Measurements from ENCODE around the gene CLMN. TPM values are rescaled to one million over a fixed set of nuclear protein-coding genes. Genes with fewer than 3 reads are reported as not detected.

Gene CLMN
- total and polyA plus RNA-seq, 5 donors from 2014 or later: 0.17 to 0.90 TPM; not detected in 3

DNA sequence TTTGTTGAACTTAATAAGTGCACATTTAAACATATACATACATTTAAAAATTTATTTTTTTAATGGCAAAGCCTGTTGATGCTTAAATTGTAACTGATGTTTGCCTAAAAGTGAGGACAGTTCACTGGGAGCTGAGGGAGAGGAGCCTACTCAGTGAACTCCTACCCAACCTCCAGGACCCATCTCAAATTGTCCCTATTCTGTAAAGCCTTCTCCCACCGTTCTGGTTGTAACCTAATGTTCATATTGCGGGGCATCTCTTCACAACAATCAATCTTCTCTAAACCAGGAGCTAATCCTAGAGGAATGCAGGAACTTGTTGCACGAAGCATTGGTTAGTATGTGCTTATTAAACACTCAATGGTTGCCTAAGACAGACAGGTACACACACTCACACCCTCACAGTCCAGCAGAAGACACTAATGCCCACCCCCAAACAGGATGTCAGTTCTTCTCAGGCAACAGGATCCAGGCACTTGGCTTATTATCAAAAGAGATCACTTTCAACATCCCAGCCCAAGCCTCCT is 1.8 kb downstream of the CLMN start:
- ATAC-seq (ENCODE audit: low read depth in 2 of 2) (no peak), DNase-seq (no peak)
- H3K9me3 Mint-ChIP-seq: peaks cover 0 to 8% (median 0%) of the 10 kb centered on the region in 7 donors
- H3K27ac Mint-ChIP-seq: no peak overlapping the region
- H3K4me3 Mint-ChIP-seq: peak overlapping the region in 3 of 4 donors; percentile 34 to 75 (median 48)
- peaks cover 13% of the 10 kb centered on the region for H3K4me1 ChIP-seq (ENCODE audit: control insufficient read depth, insufficient read depth, low read length, poor library complexity, severe bottlenecking)
- H3K4me1 Mint-ChIP-seq: peaks cover 0 to 14% (median 3%) of the 10 kb centered on the region in 4 donors
- H3K9me3 ChIP-seq (ENCODE audit: control insufficient read depth in 2 of 2, low read length in 2 of 2): no peaks in the 10 kb centered on the region
- no peak overlapping the region for H3K27ac ChIP-seq (ENCODE audit: insufficient read depth, low read length, poor library complexity, severe bottlenecking)
- H3K27me3 Mint-ChIP-seq: peaks cover 54% of the 10 kb centered on the region
- H3K36me3 Mint-ChIP-seq: no peaks in the 10 kb centered on the region
- no peaks in the 10 kb centered on the region for H3K36me3 ChIP-seq (ENCODE audit: control insufficient read depth, insufficient read depth, low read length)
- H3K4me3 ChIP-seq (ENCODE audit: low read depth, low read length): no peak overlapping the region
- peaks cover 12% of the 10 kb centered on the region for H3K27me3 ChIP-seq (ENCODE audit: control insufficient read depth, insufficient read depth, low read length)

DNA sequence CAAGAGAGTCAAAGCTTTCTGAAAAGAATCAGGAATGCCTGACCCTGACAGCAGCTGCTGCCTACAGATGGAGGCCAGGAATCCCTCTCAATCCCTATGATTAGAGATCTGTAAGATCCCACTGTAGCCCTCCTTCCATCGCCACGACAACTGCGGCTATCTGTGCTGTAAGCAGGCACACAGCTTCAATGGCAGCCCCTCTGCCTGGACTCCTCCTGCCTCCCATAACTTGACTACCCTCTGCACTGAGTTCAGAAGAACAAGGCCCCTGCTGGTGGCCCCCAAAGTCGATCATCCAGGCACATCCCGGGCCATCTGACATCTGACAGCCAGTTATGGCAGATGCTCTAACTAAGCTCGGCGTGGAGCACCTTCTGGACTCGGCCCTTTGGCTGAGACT is 2.9 kb downstream of the CLMN start:
- Histone ChIP-seq H3K27me3 (ENCODE audit: control insufficient read depth, insufficient read depth, low read length) (peaks cover 5% of the 10 kb centered on the region), H3K4me1 (ENCODE audit: control insufficient read depth, insufficient read depth, low read length, poor library complexity, severe bottlenecking) (peaks cover 13% of the 10 kb centered on the region)
- no peak for ATAC-seq (ENCODE audit: low read depth in 2 of 2)

DNA sequence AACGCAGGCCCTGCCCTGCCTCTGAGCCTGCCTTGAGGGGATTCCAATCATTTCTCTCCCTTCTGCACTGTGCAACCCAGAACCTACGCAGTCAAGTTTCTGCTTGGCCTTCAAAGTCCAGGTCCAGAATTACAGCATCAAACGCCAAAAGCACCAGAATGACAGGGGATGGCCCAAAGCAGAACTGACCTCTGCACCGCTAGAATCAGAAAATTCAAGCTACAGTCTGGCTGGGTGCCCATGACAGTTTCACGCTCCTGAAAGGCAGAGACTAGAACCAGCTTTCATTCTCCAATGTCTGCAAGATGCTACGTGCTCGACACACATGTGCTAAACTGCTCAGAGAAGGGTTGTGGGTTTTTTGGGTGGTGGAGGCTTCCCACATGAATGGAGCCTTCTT is 4.1 kb downstream of the CLMN start:
- H3K27ac ChIP-seq (ENCODE audit: insufficient read depth, low read length, poor library complexity, severe bottlenecking): no peak overlapping the region
- peaks cover 0 to 9% (median 0%) of the 10 kb centered on the region in 7 donors for H3K9me3 Mint-ChIP-seq

More for the DNA sequence above, 2.9 kb downstream of the CLMN start:
- Mint-ChIP-seq H3K27me3 (peaks cover 47% of the 10 kb centered on the region), H3K27ac (no peak overlapping the region), H3K9me3 (peaks cover 0 to 8% (median 0%) of the 10 kb centered on the region in 7 donors), H3K4me3 (no peak overlapping the region), H3K36me3 (no peaks in the 10 kb centered on the region), H3K4me1 (peaks cover 0 to 14% (median 3%) of the 10 kb centered on the region in 4 donors)
- no peak for DNase-seq
- H3K4me3 ChIP-seq (ENCODE audit: low read depth, low read length): no peak overlapping the region
- no peaks in the 10 kb centered on the region for H3K9me3 ChIP-seq (ENCODE audit: control insufficient read depth in 2 of 2, low read length in 2 of 2)
- H3K36me3 ChIP-seq (ENCODE audit: control insufficient read depth, insufficient read depth, low read length): no peaks in the 10 kb centered on the region
- H3K27ac ChIP-seq (ENCODE audit: insufficient read depth, low read length, poor library complexity, severe bottlenecking): no peak overlapping the region

DNA sequence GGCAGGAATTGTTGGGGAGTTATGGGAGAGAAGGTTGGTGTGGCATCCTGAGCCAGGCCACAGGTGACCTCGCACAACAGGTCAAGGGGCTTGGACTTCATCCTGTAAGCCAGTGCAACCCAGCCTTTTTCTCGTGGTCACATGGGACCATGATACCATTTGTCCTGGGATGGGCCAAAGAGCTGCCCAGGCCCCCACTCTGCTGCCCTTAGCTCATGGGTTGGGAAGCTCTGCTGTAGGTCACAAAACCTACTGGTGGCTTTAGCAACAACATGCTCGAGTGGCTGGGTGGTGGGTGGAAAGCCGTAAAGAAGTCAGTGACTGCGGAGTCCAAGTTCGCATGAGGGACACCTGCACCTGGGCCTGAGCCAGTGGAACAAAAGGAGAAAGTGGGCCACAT is 4.6 kb downstream of the CLMN start:
- no peaks in the 10 kb centered on the region for H3K36me3 Mint-ChIP-seq
- peaks cover 37% of the 10 kb centered on the region for H3K27me3 Mint-ChIP-seq
- no peak for DNase-seq

More for the DNA sequence above, 4.1 kb downstream of the CLMN start:
- Mint-ChIP-seq H3K36me3 (no peaks in the 10 kb centered on the region), H3K27ac (no peak overlapping the region), H3K27me3 (peaks cover 38% of the 10 kb centered on the region), H3K4me1 (peaks cover 0 to 14% (median 3%) of the 10 kb centered on the region in 4 donors), H3K4me3 (no peak overlapping the region)
- peaks cover 13% of the 10 kb centered on the region for H3K4me1 ChIP-seq (ENCODE audit: control insufficient read depth, insufficient read depth, low read length, poor library complexity, severe bottlenecking)
- no peak for ATAC-seq (ENCODE audit: low read depth in 2 of 2)
- no peak overlapping the region for H3K4me3 ChIP-seq (ENCODE audit: low read depth, low read length)
- H3K36me3 ChIP-seq (ENCODE audit: control insufficient read depth, insufficient read depth, low read length): no peaks in the 10 kb centered on the region
- H3K27me3 ChIP-seq (ENCODE audit: control insufficient read depth, insufficient read depth, low read length): peaks cover 5% of the 10 kb centered on the region
- DNase-seq: no peak
- H3K9me3 ChIP-seq (ENCODE audit: control insufficient read depth in 2 of 2, low read length in 2 of 2): no peaks in the 10 kb centered on the region

DNA sequence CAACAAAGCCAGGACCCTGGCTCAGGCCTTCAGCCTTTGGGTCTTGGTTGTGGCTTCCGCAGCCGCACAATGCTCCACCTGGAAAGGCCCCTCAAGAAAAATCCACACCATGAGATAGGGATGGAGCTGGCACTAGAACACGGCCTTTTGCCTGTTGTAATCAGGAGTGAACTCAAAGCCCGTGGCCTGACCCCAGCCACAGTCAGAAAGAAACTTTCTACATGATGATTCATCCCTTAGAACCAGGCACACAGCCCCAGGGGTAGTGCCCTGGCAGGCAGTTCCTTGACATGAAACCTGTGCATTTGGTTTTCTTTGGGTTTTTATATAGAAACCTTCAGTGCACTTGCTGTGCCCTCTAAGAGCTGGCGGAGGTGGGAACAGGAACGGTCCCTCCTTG is 5.1 kb downstream of the CLMN start:
- Mint-ChIP-seq H3K27ac (no peak overlapping the region), H3K4me1 (peaks cover 0 to 14% (median 3%) of the 10 kb centered on the region in 4 donors), H3K27me3 (peaks cover 37% of the 10 kb centered on the region), H3K9me3 (peaks cover 0 to 9% (median 0%) of the 10 kb centered on the region in 7 donors), H3K36me3 (no peaks in the 10 kb centered on the region), H3K4me3 (no peak overlapping the region)
- Histone ChIP-seq H3K36me3 (ENCODE audit: control insufficient read depth, insufficient read depth, low read length) (no peaks in the 10 kb centered on the region), H3K27ac (ENCODE audit: insufficient read depth, low read length, poor library complexity, severe bottlenecking) (no peak overlapping the region), H3K4me3 (ENCODE audit: low read depth, low read length) (no peak overlapping the region), H3K9me3 (ENCODE audit: control insufficient read depth in 2 of 2, low read length in 2 of 2) (no peaks in the 10 kb centered on the region), H3K4me1 (ENCODE audit: control insufficient read depth, insufficient read depth, low read length, poor library complexity, severe bottlenecking) (peaks cover 11% of the 10 kb centered on the region), H3K27me3 (ENCODE audit: control insufficient read depth, insufficient read depth, low read length) (peaks cover 5% of the 10 kb centered on the region)
- ATAC-seq (ENCODE audit: low read depth in 2 of 2) (no peak), DNase-seq (peak in 1 of 3 donors; percentile 4)

More for the DNA sequence above, 4.6 kb downstream of the CLMN start:
- Mint-ChIP-seq H3K4me3 (no peak overlapping the region), H3K9me3 (peaks cover 0 to 9% (median 0%) of the 10 kb centered on the region in 7 donors), H3K27ac (no peak overlapping the region), H3K4me1 (peaks cover 0 to 14% (median 3%) of the 10 kb centered on the region in 4 donors)
- Histone ChIP-seq H3K27me3 (ENCODE audit: control insufficient read depth, insufficient read depth, low read length) (peaks cover 5% of the 10 kb centered on the region), H3K4me3 (ENCODE audit: low read depth, low read length) (no peak overlapping the region), H3K36me3 (ENCODE audit: control insufficient read depth, insufficient read depth, low read length) (no peaks in the 10 kb centered on the region), H3K27ac (ENCODE audit: insufficient read depth, low read length, poor library complexity, severe bottlenecking) (no peak overlapping the region), H3K9me3 (ENCODE audit: control insufficient read depth in 2 of 2, low read length in 2 of 2) (no peaks in the 10 kb centered on the region), H3K4me1 (ENCODE audit: control insufficient read depth, insufficient read depth, low read length, poor library complexity, severe bottlenecking) (peaks cover 11% of the 10 kb centered on the region)
- ATAC-seq (ENCODE audit: low read depth in 2 of 2): no peak

DNA sequence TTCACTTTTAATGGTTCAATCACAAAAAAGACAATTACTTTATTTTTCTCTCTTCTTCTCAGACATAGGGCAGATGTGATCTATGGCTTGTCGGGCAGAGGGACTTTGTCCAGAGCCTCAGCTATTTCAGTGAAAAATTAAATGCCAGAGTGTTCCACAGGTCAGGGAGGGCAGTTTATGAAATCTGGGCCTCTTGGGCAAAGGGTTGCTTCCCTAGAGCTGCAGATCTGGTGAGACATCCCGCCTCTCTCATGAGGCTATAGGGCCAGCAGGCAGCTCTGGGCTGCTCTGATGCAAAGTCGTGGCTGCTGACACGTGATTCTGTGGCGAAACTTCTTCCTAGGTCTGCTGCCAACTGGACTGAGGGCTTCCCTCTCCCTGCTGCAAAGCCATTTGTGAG is 6.0 kb downstream of the CLMN start:
- Histone ChIP-seq H3K4me3 (ENCODE audit: low read depth, low read length) (no peak overlapping the region), H3K9me3 (ENCODE audit: control insufficient read depth in 2 of 2, low read length in 2 of 2) (no peaks in the 10 kb centered on the region), H3K27me3 (ENCODE audit: control insufficient read depth, insufficient read depth, low read length) (peaks cover 5% of the 10 kb centered on the region), H3K4me1 (ENCODE audit: control insufficient read depth, insufficient read depth, low read length, poor library complexity, severe bottlenecking) (peaks cover 3% of the 10 kb centered on the region), H3K36me3 (ENCODE audit: control insufficient read depth, insufficient read depth, low read length) (no peaks in the 10 kb centered on the region), H3K27ac (ENCODE audit: insufficient read depth, low read length, poor library complexity, severe bottlenecking) (no peak overlapping the region)
- Mint-ChIP-seq H3K4me1 (peaks cover 0 to 8% (median 3%) of the 10 kb centered on the region in 4 donors), H3K9me3 (peaks cover 0 to 9% (median 0%) of the 10 kb centered on the region in 7 donors), H3K36me3 (no peaks in the 10 kb centered on the region), H3K4me3 (no peak overlapping the region), H3K27me3 (peaks cover 37% of the 10 kb centered on the region), H3K27ac (no peak overlapping the region)
- ATAC-seq (ENCODE audit: low read depth in 2 of 2): no peak
- DNase-seq: no peak

DNA sequence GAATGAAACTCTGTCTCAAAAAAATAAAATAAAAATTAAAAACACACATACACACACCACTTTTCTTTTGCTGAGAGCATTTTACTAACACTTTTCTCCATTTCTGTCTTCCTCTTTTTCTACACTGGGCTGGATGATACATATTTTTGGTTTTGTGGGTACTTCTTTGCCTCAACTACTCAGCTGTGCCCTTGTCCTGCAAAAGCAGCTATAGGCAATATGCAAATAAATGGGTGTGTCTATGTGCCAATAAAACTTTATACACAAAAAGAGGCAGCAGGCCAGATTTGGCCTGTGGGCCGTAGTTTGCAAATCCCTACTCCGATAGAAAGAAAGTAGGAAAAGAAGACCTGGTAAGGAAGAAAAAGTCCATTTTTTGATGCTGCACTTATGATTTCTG is 6.5 kb downstream of the CLMN start:
- ATAC-seq (ENCODE audit: low read depth in 2 of 2) (no peak), DNase-seq (no peak)
- H3K4me1 Mint-ChIP-seq: peaks cover 0 to 3% (median 1%) of the 10 kb centered on the region in 4 donors
- peaks cover 32% of the 10 kb centered on the region for H3K27me3 Mint-ChIP-seq
- Histone ChIP-seq H3K4me1 (ENCODE audit: control insufficient read depth, insufficient read depth, low read length, poor library complexity, severe bottlenecking) (no peaks in the 10 kb centered on the region), H3K9me3 (ENCODE audit: control insufficient read depth in 2 of 2, low read length in 2 of 2) (no peaks in the 10 kb centered on the region), H3K4me3 (ENCODE audit: low read depth, low read length) (no peak overlapping the region), H3K27ac (ENCODE audit: insufficient read depth, low read length, poor library complexity, severe bottlenecking) (no peak overlapping the region), H3K36me3 (ENCODE audit: control insufficient read depth, insufficient read depth, low read length) (no peaks in the 10 kb centered on the region), H3K27me3 (ENCODE audit: control insufficient read depth, insufficient read depth, low read length) (peaks cover 4% of the 10 kb centered on the region)
- peaks cover 0 to 7% (median 0%) of the 10 kb centered on the region in 7 donors for H3K9me3 Mint-ChIP-seq
- H3K4me3 Mint-ChIP-seq: no peak overlapping the region
- no peaks in the 10 kb centered on the region for H3K36me3 Mint-ChIP-seq
- H3K27ac Mint-ChIP-seq: no peak overlapping the region

DNA sequence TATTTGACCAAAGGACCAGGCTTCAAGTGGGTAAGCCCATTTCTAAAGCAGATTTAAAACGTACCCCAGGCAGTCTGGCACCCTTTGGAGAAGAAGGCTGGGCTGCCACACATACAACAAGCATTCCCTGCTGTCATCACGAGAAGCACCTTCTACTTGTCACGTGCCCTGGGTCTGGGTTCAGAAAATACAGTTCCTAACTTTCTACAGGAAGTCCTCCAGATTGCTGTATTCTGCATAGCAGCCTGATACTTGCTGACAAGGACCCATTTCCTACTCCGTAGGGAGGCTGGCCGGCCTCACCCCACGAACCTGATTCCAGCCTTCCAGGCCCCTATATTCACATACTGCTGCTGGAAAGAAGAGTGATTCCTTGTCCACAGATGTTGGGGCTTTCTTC is 7.4 kb downstream of the CLMN start:
- no peak overlapping the region for H3K4me3 ChIP-seq (ENCODE audit: low read depth, low read length)
- peaks cover 25% of the 10 kb centered on the region for H3K27me3 Mint-ChIP-seq
- no peak for ATAC-seq (ENCODE audit: low read depth in 2 of 2)

More for the DNA sequence above, 7.4 kb downstream of the CLMN start:
- no peak for DNase-seq
- no peaks in the 10 kb centered on the region for H3K36me3 Mint-ChIP-seq
- no peak overlapping the region for H3K27ac Mint-ChIP-seq
- H3K4me1 Mint-ChIP-seq: no peaks in the 10 kb centered on the region
- Histone ChIP-seq H3K36me3 (ENCODE audit: control insufficient read depth, insufficient read depth, low read length) (no peaks in the 10 kb centered on the region), H3K4me1 (ENCODE audit: control insufficient read depth, insufficient read depth, low read length, poor library complexity, severe bottlenecking) (no peaks in the 10 kb centered on the region), H3K9me3 (ENCODE audit: control insufficient read depth in 2 of 2, low read length in 2 of 2) (no peaks in the 10 kb centered on the region), H3K27me3 (ENCODE audit: control insufficient read depth, insufficient read depth, low read length) (no peaks in the 10 kb centered on the region), H3K27ac (ENCODE audit: insufficient read depth, low read length, poor library complexity, severe bottlenecking) (no peak overlapping the region)
- H3K9me3 Mint-ChIP-seq: peaks cover 0 to 4% (median 0%) of the 10 kb centered on the region in 7 donors
- H3K4me3 Mint-ChIP-seq: no peak overlapping the region

Measured in CD4-positive, CD25-positive, alpha-beta regulatory T cell (primary cell).